NCI-H82 treated with DMSO at 0.1 percent for 48 hours (cell line): Measurements from ENCODE around the gene SOX18.

Source experiments
- DNase-seq: peaks from one replicate; lab custom pipeline; 2025; ENCODE audit not compliant: unreplicated experiment; lab: John Stamatoyannopoulos, UW

SOX18 gene

GRCh38 chr20:64053841-64054661 is 4.6 kb upstream of the SOX18 start:
- DNase-seq = no peak

GRCh38 chr20:64052987-64053840 is 3.8 kb upstream of the SOX18 start:
- no peak for DNase-seq

GRCh38 chr20:64052326-64052722 is 2.9 kb upstream of the SOX18 start:
- no peak for DNase-seq

GRCh38 chr20:64051561-64052325 is 2.3 kb upstream of the SOX18 start:
- DNase-seq = no peak

- no peak for DNase-seq
Observed at GRCh38 chr20:64051033-64051452, 1.6 kb upstream of the SOX18 start.

GRCh38 chr20:64050261-64051032 is 1.0 kb upstream of the SOX18 start:
- no peak for DNase-seq

GRCh38 chr20:64049878-64050260 is 430 bp upstream of the SOX18 start:
- no peak for DNase-seq

GRCh38 chr20:64048402-64049044 is 916 bp downstream of the SOX18 start:
- DNase-seq = no peak

- DNase-seq = no peak
Observed at GRCh38 chr20:64047968-64048401, 1.5 kb downstream of the SOX18 start.

- no peak for DNase-seq
Observed at GRCh38 chr20:64047046-64047389, 2.4 kb downstream of the SOX18 start.

GRCh38 chr20:64045346-64046011 is 4.0 kb downstream of the SOX18 start:
- no peak for DNase-seq

- no peak for DNase-seq
Observed at GRCh38 chr20:64044484-64045247, 4.8 kb downstream of the SOX18 start.

GRCh38 chr20:64043768-64044167 is 5.7 kb downstream of the SOX18 start:
- DNase-seq = no peak

- DNase-seq = no peak
Observed at GRCh38 chr20:64042054-64042781, 7.2 kb downstream of the SOX18 start.

GRCh38 chr20:64041781-64042053 is 7.7 kb downstream of the SOX18 start:
- DNase-seq = no peak

GRCh38 chr20:64041040-64041780 is 8.2 kb downstream of the SOX18 start:
- DNase-seq = no peak

GRCh38 chr20:64040231-64041039 is 9.0 kb downstream of the SOX18 start:
- DNase-seq = no peak
